Stimulated activated CD4-positive, alpha-beta T cell treated with anti-CD3 and anti-CD28 coated beads, TNF-alpha, amount 100 ng/mL, for 1 hour (primary cell): ENCODE measurements around the gene ZNF22.

Experiments
- DNase-seq, 3 donors: peaks; one replicate each; pipeline ENCODE4 v3.0.0-alpha.2; 2020; ENCODE audit warnings: low read depth in 3 of 3, low spot score in 1 of 3

Gene ZNF22

GRCh38 chr10:45000752-45001380, at the start of gene ZNF22:
Gene ZNF22 (plus strand): TSS chr10:45000923. CDS start chr10:45003369, 2,446 bp downstream.
- DNase-seq = peak in 2 of 3 donors; percentile 42 to 50

- no peak for DNase-seq
Observed at GRCh38 chr10:44951576-44952226, 49.0 kb upstream of the ZNF22 start.

- no peak for DNase-seq
Observed at GRCh38 chr10:44952779-44953231, 47.9 kb upstream of the ZNF22 start.

GRCh38 chr10:44954042-44954441, 46.7 kb upstream of the ZNF22 start:
- DNase-seq = no peak

- no peak for DNase-seq
Observed at GRCh38 chr10:44954962-44955361, 45.8 kb upstream of the ZNF22 start.

- DNase-seq = no peak
Observed at GRCh38 chr10:44955413-44956070, 45.2 kb upstream of the ZNF22 start.

GRCh38 chr10:44956226-44956625, 44.5 kb upstream of the ZNF22 start:
- no peak for DNase-seq

GRCh38 chr10:44956717-44957706, 43.7 kb upstream of the ZNF22 start:
- no peak for DNase-seq

- no peak for DNase-seq
Observed at GRCh38 chr10:44958196-44958897, 42.4 kb upstream of the ZNF22 start.

- DNase-seq = no peak
Observed at GRCh38 chr10:44958898-44959246, 41.9 kb upstream of the ZNF22 start.

- peak; percentile 72 to 91 (median 82) for DNase-seq
Observed at GRCh38 chr10:44959247-44960087, 41.3 kb upstream of the ZNF22 start, which contains the start of gene RASSF4. Gene RASSF4 (plus strand): TSS chr10:44959802. CDS start chr10:44970203, 10,401 bp downstream.

- DNase-seq = no peak
Observed at GRCh38 chr10:44960088-44960460, 40.6 kb upstream of the ZNF22 start.

- DNase-seq = no peak
Observed at GRCh38 chr10:44960482-44961229, 40.1 kb upstream of the ZNF22 start.

- no peak for DNase-seq
Observed at GRCh38 chr10:44961230-44961571, 39.5 kb upstream of the ZNF22 start.

GRCh38 chr10:44961931-44962750, 38.6 kb upstream of the ZNF22 start:
- DNase-seq = no peak

GRCh38 chr10:44962870-44963738, 37.6 kb upstream of the ZNF22 start:
- no peak for DNase-seq
